ENCODE data around the gene FYTTD1. TPM values are rescaled to one million over a fixed set of nuclear protein-coding genes. Genes with fewer than 3 reads are reported as not detected.

FYTTD1 gene
- total and polyA plus RNA-seq, 4 donors, result 12.1 to 90.2 (median 29.2) TPM

GRCh38 chr3:197750858-197751737 is 1.4 kb downstream of the FYTTD1 start:
- peak overlapping the region; percentile 37 to 91 for H3K9ac ChIP-seq (ENCODE audit: insufficient read depth in 1 of 2, low read length in 2 of 2)
- ATAC-seq (ENCODE audit: insufficient read depth, low FRiP score), result no peak
- peaks cover 0 to 22% (median 9%) of the 10 kb centered on the region in 5 donors for H3K4me1 ChIP-seq (ENCODE audit: control insufficient read depth in 5 of 5, insufficient read depth in 5 of 5, low read length in 5 of 5)
- 2 to 3% methylated on average over 36 of the region's 36 CpGs for WGBS, 2 donors
- H3K9me3 ChIP-seq (ENCODE audit: control insufficient read depth in 4 of 4, insufficient read depth in 3 of 4, low read length in 3 of 4), result no peaks in the 10 kb centered on the region
- peak overlapping the region; percentile 93 to 94 for H3K27ac ChIP-seq (ENCODE audit: low read depth in 1 of 2, low read length in 1 of 2)
- H3K27me3 ChIP-seq (ENCODE audit: control insufficient read depth in 3 of 3, insufficient read depth in 3 of 3, low read length in 2 of 3), result no peaks in the 10 kb centered on the region
- TF ChIP-seq CTCF (IDR thresholded peaks at IDR 0.05; ENCODE audit: control extremely low read depth, extremely low read depth), result no peak
- DNase-seq, result peak; percentile 45 to 51 (median 46)
- no peaks in the 10 kb centered on the region for H3K36me3 ChIP-seq (ENCODE audit: control insufficient read depth in 4 of 4, insufficient read depth in 4 of 4, low read length in 4 of 4)
- H3K4me3 ChIP-seq, result peak overlapping the region; percentile 86

- Histone ChIP-seq H3K27me3 (ENCODE audit: control insufficient read depth in 3 of 3, insufficient read depth in 3 of 3, low read length in 2 of 3) (no peaks in the 10 kb centered on the region), H3K9ac (ENCODE audit: insufficient read depth in 1 of 2, low read length in 2 of 2) (peak overlapping the region in 1 of 2 donors; percentile 14), H3K4me1 (ENCODE audit: control insufficient read depth in 5 of 5, insufficient read depth in 5 of 5, low read length in 5 of 5) (peaks cover 0 to 22% (median 9%) of the 10 kb centered on the region in 5 donors), H3K27ac (ENCODE audit: low read depth in 1 of 2, low read length in 1 of 2) (peak overlapping the region in 1 of 2 donors; percentile 28), H3K9me3 (ENCODE audit: control insufficient read depth in 4 of 4, insufficient read depth in 3 of 4, low read length in 3 of 4) (no peaks in the 10 kb centered on the region), H3K36me3 (ENCODE audit: control insufficient read depth in 4 of 4, insufficient read depth in 4 of 4, low read length in 4 of 4) (peaks cover 0 to 3% (median 2%) of the 10 kb centered on the region in 4 donors), H3K4me3 (no peak overlapping the region)
- TF ChIP-seq CTCF (IDR thresholded peaks at IDR 0.05; ENCODE audit: control extremely low read depth, extremely low read depth), result no peak
- 83 to 84% methylated on average over 5 of the region's 5 CpGs for WGBS, 2 donors
- no peak for ATAC-seq (ENCODE audit: insufficient read depth, low FRiP score)
- no peak for DNase-seq
These were observed 2.4 kb downstream of the FYTTD1 start for GRCh38 chr3:197752107-197752506.

GRCh38 chr3:197753263-197753662 is 3.6 kb downstream of the FYTTD1 start:
- peaks cover 2 to 7% (median 4%) of the 10 kb centered on the region in 4 donors for H3K36me3 ChIP-seq (ENCODE audit: control insufficient read depth in 4 of 4, insufficient read depth in 4 of 4, low read length in 4 of 4)
- DNase-seq, result no peak
- no peak overlapping the region for H3K27ac ChIP-seq (ENCODE audit: low read depth in 1 of 2, low read length in 1 of 2)
- H3K9me3 ChIP-seq (ENCODE audit: control insufficient read depth in 4 of 4, insufficient read depth in 3 of 4, low read length in 3 of 4), result no peaks in the 10 kb centered on the region
- no peak for ATAC-seq (ENCODE audit: insufficient read depth, low FRiP score)
- H3K9ac ChIP-seq (ENCODE audit: insufficient read depth in 1 of 2, low read length in 2 of 2), result no peak overlapping the region
- no peaks in the 10 kb centered on the region for H3K27me3 ChIP-seq (ENCODE audit: control insufficient read depth in 3 of 3, insufficient read depth in 3 of 3, low read length in 2 of 3)
- peaks cover 0 to 22% (median 9%) of the 10 kb centered on the region in 5 donors for H3K4me1 ChIP-seq (ENCODE audit: control insufficient read depth in 5 of 5, insufficient read depth in 5 of 5, low read length in 5 of 5)
- WGBS, 2 donors, result 92 to 93% methylated on average over 3 of the region's 3 CpGs
- H3K4me3 ChIP-seq, result no peak overlapping the region
- TF ChIP-seq CTCF (IDR thresholded peaks at IDR 0.05; ENCODE audit: control extremely low read depth, extremely low read depth), result no peak

All from lung (tissue), 12 donors.